MM.1S (cell line): Measurements from ENCODE around the gene SCGB3A2.
"Not testable (repeated sequence)": the region's sequence is repeated elsewhere in the genome, so short reads cannot be mapped to it uniquely, and the experiment has no call there.

Experiments used
- DNase-seq: peaks from one replicate; pipeline ENCODE4 v3.0.0-alpha.2; 2015
- H2AFZ ChIP-seq: fragments of 300-600 bp; sonication (generic); 2 replicates; pipeline ENCODE4 v1.6.0; 2016; ENCODE audit warnings: antibody characterized with exemption, low read length
- H3F3A ChIP-seq: fragments of 300-600 bp; sonication (generic); 2 replicates; pipeline ENCODE4 v1.6.1; 2016; ENCODE audit warnings: mild to moderate bottlenecking, antibody characterized with exemption, low read length, moderate library complexity, mixed read lengths; ENCODE audit not compliant: insufficient read depth
- H3K27ac ChIP-seq: fragments of 300-600 bp; sonication (generic); 2 replicates; pipeline ENCODE4 v1.5.1; 2016; ENCODE audit warnings: mild to moderate bottlenecking, low read length
- H3K27me3 ChIP-seq: fragments of 300-600 bp; sonication (generic); replicated peaks from 2 replicates; pipeline ENCODE4 v1.6.0; 2016; ENCODE audit warnings: low read length; ENCODE audit not compliant: insufficient read depth
- H3K36me3 ChIP-seq: fragments of 300-600 bp; sonication (generic); replicated peaks from 2 replicates; pipeline ENCODE4 v1.6.1; 2016; ENCODE audit warnings: mild to moderate bottlenecking, low read length, mixed read lengths; ENCODE audit not compliant: insufficient read depth
- H3K4me1 ChIP-seq: fragments of 300-600 bp; sonication (generic); 2 replicates; pipeline ENCODE4 v1.6.1; 2016; ENCODE audit warnings: low read length, mixed read lengths
- H3K4me2 ChIP-seq: fragments of 300-600 bp; sonication (generic); 2 replicates; pipeline ENCODE4 v1.6.0; 2016; ENCODE audit warnings: low read depth, low read length
- H3K4me3 ChIP-seq: fragments of 300-600 bp; sonication (generic); 2 replicates; pipeline ENCODE4 v1.5.1; 2016; ENCODE audit warnings: low read length, mixed read lengths
- H3K79me2 ChIP-seq: fragments of 300-600 bp; sonication (generic); 2 replicates; pipeline ENCODE4 v1.6.1; 2016; ENCODE audit warnings: mixed run types, low read length, mixed read lengths
- H3K9ac ChIP-seq: fragments of 300-600 bp; sonication (generic); 2 replicates; pipeline ENCODE4 v1.6.1; 2016; ENCODE audit warnings: low read length, mixed read lengths
- H3K9me2 ChIP-seq: fragments of 300-600 bp; sonication (generic); replicated peaks from 2 replicates; pipeline ENCODE4 v1.6.1; 2016; ENCODE audit warnings: mild to moderate bottlenecking, low read length, mixed read lengths; ENCODE audit not compliant: insufficient read depth
- H3K9me3 ChIP-seq: fragments of 300-600 bp; sonication (generic); replicated peaks from 2 replicates; pipeline ENCODE4 v1.6.1; 2016; ENCODE audit warnings: mild to moderate bottlenecking, low read length, mixed read lengths; ENCODE audit not compliant: insufficient read depth
- H4K20me1 ChIP-seq: fragments of 300-600 bp; sonication (generic); 2 replicates; pipeline ENCODE4 v1.6.1; 2016; ENCODE audit warnings: mild to moderate bottlenecking, low read length, moderate library complexity, mixed read lengths; ENCODE audit not compliant: insufficient read depth
- CTCF ChIP-seq: fragments of 300-600 bp; sonication (generic); IDR thresholded peaks from 2 replicates; pipeline ENCODE4 v1.5.1; 2016; ENCODE audit warnings: antibody characterized with exemption, low read length, mixed read lengths
- EZH2 ChIP-seq: fragments of 300-600 bp; sonication (generic); optimal IDR thresholded peaks from 2 replicates; pipeline ENCODE3; 2017; ENCODE audit warnings: low read depth, mild to moderate bottlenecking, antibody characterized with exemption, low read length, mixed read lengths
- EZH2phosphoT487 ChIP-seq: fragments of 300-600 bp; sonication (generic); IDR thresholded peaks from 2 replicates; pipeline ENCODE4 v1.6.1; 2018; ENCODE audit warnings: antibody characterized with exemption, low read length

The SCGB3A2 gene

GRCh38 chr5:147872744-147873435 is 5.6 kb upstream of the SCGB3A2 start:
- not testable (repeated sequence) for H3K36me3 ChIP-seq, H3F3A ChIP-seq, H3K27ac ChIP-seq, H4K20me1 ChIP-seq, H3K4me2 ChIP-seq, DNase-seq, H3K9me3 ChIP-seq, H2AFZ ChIP-seq, H3K4me1 ChIP-seq, H3K27me3 ChIP-seq, H3K9me2 ChIP-seq, H3K79me2 ChIP-seq, H3K4me3 ChIP-seq, H3K9ac ChIP-seq

GRCh38 chr5:147874118-147874875 is 4.2 kb upstream of the SCGB3A2 start:
- H3K9ac ChIP-seq = not testable (repeated sequence)

DNA sequence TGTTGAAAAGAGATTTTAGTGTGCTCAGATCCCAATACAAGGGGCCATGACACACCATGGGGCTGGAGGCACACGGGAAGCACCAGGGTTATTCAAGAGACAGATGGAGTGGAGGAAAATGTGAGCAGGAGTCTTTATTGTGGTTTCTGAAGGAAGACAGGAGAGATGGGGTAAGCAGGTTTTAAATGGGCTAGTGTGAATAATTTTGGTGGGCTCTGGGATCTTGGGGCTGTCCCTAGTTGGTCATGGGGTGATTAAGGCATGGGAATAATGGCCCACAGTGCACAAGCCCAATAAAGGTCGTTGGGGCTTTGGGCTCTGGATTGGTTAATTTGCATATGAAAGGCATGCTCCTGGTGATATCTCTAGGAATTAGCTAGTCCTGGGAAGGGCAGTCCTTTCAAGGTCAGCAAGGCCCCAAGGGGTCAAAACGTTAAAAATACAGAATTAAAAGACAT is 3.6 kb upstream of the SCGB3A2 start:
- H2AFZ ChIP-seq = no peak overlapping the region
- no peaks in the 10 kb centered on the region for H3K36me3 ChIP-seq
- H3F3A ChIP-seq = no peaks in the 10 kb centered on the region
- H3K9me2 ChIP-seq = no peaks in the 10 kb centered on the region
- H3K27ac ChIP-seq = no peak overlapping the region
- H3K79me2 ChIP-seq = no peaks in the 10 kb centered on the region
- no peaks in the 10 kb centered on the region for H4K20me1 ChIP-seq
- no peaks in the 10 kb centered on the region for H3K9me3 ChIP-seq
- no peak for TF ChIP-seq EZH2
- TF ChIP-seq EZH2phosphoT487 = no peak
- no peak for TF ChIP-seq CTCF
- H3K27me3 ChIP-seq = no peaks in the 10 kb centered on the region
- H3K4me3 ChIP-seq = no peak overlapping the region
- H3K9ac ChIP-seq = no peak overlapping the region
- no peaks in the 10 kb centered on the region for H3K4me1 ChIP-seq
- H3K4me2 ChIP-seq = no peak overlapping the region
- DNase-seq = no peak

More at GRCh38 chr5:147874118-147874875, 4.2 kb upstream of the SCGB3A2 start:
- H2AFZ ChIP-seq, H3K27ac ChIP-seq, H3K4me3 ChIP-seq, H3K9me3 ChIP-seq, H3F3A ChIP-seq, H3K36me3 ChIP-seq, H4K20me1 ChIP-seq, DNase-seq, H3K4me1 ChIP-seq, H3K4me2 ChIP-seq, H3K27me3 ChIP-seq, H3K79me2 ChIP-seq, H3K9me2 ChIP-seq: not testable (repeated sequence)

DNA sequence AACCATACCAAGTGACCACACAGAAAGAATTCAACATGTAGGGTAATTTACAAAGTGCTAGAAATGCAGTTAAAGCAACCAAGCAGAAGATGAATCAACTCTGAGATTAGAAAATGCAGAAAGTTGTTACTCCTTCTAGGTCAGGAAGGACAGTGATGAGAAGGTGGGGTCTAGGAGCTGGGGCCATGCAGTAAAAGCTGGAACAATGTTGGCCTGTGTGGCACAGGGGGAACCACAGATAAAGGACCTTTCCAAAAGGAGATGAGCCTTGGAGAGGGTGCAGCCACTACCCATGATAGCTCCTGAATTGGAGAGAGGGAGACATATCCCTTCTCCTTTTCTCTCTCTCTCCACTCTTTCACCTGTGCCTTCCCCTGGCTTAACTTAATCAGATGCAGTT is 2.4 kb upstream of the SCGB3A2 start:
- Histone ChIP-seq H3K4me2 (no peak overlapping the region), H3K9me3 (no peaks in the 10 kb centered on the region), H3K27me3 (no peaks in the 10 kb centered on the region), H3K4me1 (no peaks in the 10 kb centered on the region), H3K36me3 (no peaks in the 10 kb centered on the region), H3F3A (no peaks in the 10 kb centered on the region), H3K79me2 (no peaks in the 10 kb centered on the region), H2AFZ (no peak overlapping the region), H3K27ac (no peak overlapping the region), H4K20me1 (no peaks in the 10 kb centered on the region), H3K9ac (no peak overlapping the region), H3K4me3 (no peak overlapping the region), H3K9me2 (no peaks in the 10 kb centered on the region)
- DNase-seq = no peak
- TF ChIP-seq CTCF (no peak), EZH2phosphoT487 (no peak), EZH2 (no peak)
